AG04450 (cell line): ENCODE data around the gene ASIP. TPM values are rescaled to one million over a fixed set of nuclear protein-coding genes. Genes with fewer than 3 reads are reported as not detected.

Source experiments
- CTCF ChIA-PET: fragments of 300-600, 350-600 bp; formaldehyde crosslinking; extraction: SDS; loops from one replicate; lab custom pipeline; 2022; ENCODE audit warnings: antibody characterized with exemption, inconsistent platforms; lab: Charles Lee
- POLR2A ChIA-PET: fragments of 350-600 bp; formaldehyde crosslinking; extraction: SDS; loops from one replicate; lab custom pipeline; 2021; ENCODE audit warnings: antibody characterized with exemption, inconsistent platforms; lab: Yijun Ruan, JAX
- DNase-seq: peaks from one replicate; pipeline ENCODE4 v3.0.0-alpha.2; 2011; ENCODE audit warnings: low read depth, low spot score
- H3K27ac ChIP-seq: one replicate; pipeline ENCODE4 v1.5.1; 2012; ENCODE audit warnings: low read depth, low read length, control low read depth
- H3K27me3 ChIP-seq: one replicate; pipeline ENCODE4 v1.6.0; 2012; ENCODE audit warnings: low read length; ENCODE audit not compliant: control insufficient read depth, insufficient read depth
- H3K4me3 ChIP-seq: 2 replicates; pipeline ENCODE4 v1.5.1; 2011; ENCODE audit warnings: mild to moderate bottlenecking, low read depth, low read length, control low read depth
- H3K9me3 ChIP-seq: 2 replicates; pipeline ENCODE4 v1.5.1; 2012; ENCODE audit warnings: low read length; ENCODE audit not compliant: control insufficient read depth, insufficient read depth
- polyA plus RNA-seq: library from polyadenylated mRNA; depleted of rRNA; stranded (reverse); fragments of >200 nt; gene quantifications from 2 replicates; pipeline ENCODE4 v1.2.3, GENCODE V29; 2011
- TF ChIP-seq, protein P1 (sequence below): IDR thresholded peaks from 2 replicates; pipeline ENCODE4 v1.5.1; 2011; ENCODE audit warnings: low read depth, low read length, control low read depth, inconsistent platforms

ASIP gene
- polyA plus RNA-seq, 1 experiment: not detected

DNA sequence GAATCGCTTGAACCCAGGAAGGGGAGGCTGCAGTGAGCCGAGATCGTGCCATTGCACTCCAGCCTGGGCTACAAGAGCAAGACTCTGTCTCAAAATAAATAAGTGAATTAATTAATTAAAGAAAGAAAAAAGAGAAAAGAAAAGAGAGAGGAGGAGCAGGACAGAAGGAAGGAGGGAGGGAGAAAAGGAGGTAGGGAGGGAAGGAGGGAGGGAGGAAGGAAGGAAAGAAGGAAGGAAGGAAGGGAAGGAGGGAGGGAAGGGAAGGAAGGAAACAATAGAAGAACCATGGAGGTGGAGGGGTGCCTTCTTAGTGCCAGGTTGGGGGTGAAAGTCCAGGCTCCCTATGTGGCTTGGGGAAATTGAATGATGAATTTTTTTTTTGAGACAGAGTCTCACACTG, 68.5 kb downstream of the ASIP start:
- POLR2A ChIA-PET: no interaction called here
- no peaks in the 10 kb centered on the region for H3K27me3 ChIP-seq
- no peaks in the 10 kb centered on the region for H3K9me3 ChIP-seq
- H3K27ac ChIP-seq: no peak overlapping the region
- CTCF ChIA-PET: interaction anchor here (2.0 kb wide), 1 partner anchor 118 kb away, joined by 13 read pairs; no protein-coding TSS in a partner anchor
- DNase-seq: no peak
- no peak overlapping the region for H3K4me3 ChIP-seq
- TF ChIP-seq, protein P1, sequence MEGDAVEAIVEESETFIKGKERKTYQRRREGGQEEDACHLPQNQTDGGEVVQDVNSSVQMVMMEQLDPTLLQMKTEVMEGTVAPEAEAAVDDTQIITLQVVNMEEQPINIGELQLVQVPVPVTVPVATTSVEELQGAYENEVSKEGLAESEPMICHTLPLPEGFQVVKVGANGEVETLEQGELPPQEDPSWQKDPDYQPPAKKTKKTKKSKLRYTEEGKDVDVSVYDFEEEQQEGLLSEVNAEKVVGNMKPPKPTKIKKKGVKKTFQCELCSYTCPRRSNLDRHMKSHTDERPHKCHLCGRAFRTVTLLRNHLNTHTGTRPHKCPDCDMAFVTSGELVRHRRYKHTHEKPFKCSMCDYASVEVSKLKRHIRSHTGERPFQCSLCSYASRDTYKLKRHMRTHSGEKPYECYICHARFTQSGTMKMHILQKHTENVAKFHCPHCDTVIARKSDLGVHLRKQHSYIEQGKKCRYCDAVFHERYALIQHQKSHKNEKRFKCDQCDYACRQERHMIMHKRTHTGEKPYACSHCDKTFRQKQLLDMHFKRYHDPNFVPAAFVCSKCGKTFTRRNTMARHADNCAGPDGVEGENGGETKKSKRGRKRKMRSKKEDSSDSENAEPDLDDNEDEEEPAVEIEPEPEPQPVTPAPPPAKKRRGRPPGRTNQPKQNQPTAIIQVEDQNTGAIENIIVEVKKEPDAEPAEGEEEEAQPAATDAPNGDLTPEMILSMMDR: no peak

DNA sequence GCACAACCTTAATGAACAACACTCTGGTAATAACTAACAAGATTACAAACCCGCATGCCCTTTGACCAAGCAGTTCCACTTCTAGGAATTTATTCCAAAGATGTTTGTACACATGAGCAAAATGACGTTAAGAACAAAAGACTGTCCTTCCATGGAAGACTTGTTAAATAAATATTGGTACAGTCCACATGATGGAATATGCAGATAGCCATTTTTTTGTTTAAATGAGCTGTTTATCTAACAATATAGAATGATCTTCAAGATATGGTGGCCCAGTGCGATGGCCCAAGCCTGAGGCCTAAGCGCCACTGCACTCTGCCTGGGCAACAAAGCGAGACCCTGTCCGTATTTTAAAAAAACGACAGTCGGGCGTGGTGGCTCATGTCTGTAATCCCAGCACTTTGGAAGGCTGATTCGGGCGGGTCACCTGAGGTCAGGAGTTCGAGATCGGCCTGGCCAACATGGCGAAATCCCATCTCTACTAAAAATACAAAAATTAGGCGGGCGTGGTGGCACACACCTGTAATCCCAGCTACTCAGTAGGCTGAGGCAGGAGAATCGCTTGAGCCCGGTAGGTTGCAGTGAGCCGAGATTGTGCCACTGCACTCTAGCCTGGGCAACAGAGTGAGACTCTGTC, 69.4 kb downstream of the ASIP start:
- Histone ChIP-seq H3K4me3 (no peak overlapping the region), H3K27ac (no peak overlapping the region), H3K27me3 (no peaks in the 10 kb centered on the region), H3K9me3 (no peaks in the 10 kb centered on the region)
- ChIA-PET POLR2A (no interaction called here), CTCF (interaction anchor here (0.5 to 5.3 kb wide), 9 partner anchors 15 to 1435 kb away, joined by 3 to 66 read pairs (median 9); partner anchors contain the start of gene DYNLRB1)
- TF ChIP-seq, protein P1: no peak
- no peak for DNase-seq

GRCh38 chr20:34311118-34312023, 70.1 kb downstream of the ASIP start:
- TF ChIP-seq, protein P1: peak; percentile 43
- Histone ChIP-seq H3K27ac (no peak overlapping the region), H3K27me3 (no peaks in the 10 kb centered on the region), H3K9me3 (no peaks in the 10 kb centered on the region), H3K4me3 (no peak overlapping the region)
- POLR2A ChIA-PET: no interaction called here
- CTCF ChIA-PET: interaction anchor here (0.5 to 5.3 kb wide), 42 partner anchors 10 to 1436 kb away, joined by 3 to 66 read pairs (median 8); partner anchors contain the start of genes AHCY, DYNLRB1, ITCH and TP53INP2
- no peak for DNase-seq

- no peak overlapping the region for H3K4me3 ChIP-seq
- ChIA-PET POLR2A (interaction anchor here (1.0 to 1.2 kb wide), 4 partner anchors 9 to 458 kb away, joined by 3 to 7 read pairs (median 3); partner anchors contain the start of genes AHCY and DYNLRB1), CTCF (interaction anchor here (0.6 to 5.3 kb wide), 80 partner anchors 9 to 560 kb away, joined by 3 to 66 read pairs (median 6); partner anchors contain the start of genes AHCY, DYNLRB1, ITCH and TP53INP2)
- DNase-seq: no peak
- no peaks in the 10 kb centered on the region for H3K27me3 ChIP-seq
- H3K9me3 ChIP-seq: no peaks in the 10 kb centered on the region
- TF ChIP-seq, protein P1: no peak
- peak overlapping the region; percentile 21 for H3K27ac ChIP-seq
Measured at GRCh38 chr20:34312024-34312460, 70.8 kb downstream of the ASIP start.
